Stomach smooth muscle (tissue), 2 donors: Measurements from ENCODE around the gene KCNH4.
A peak's percentile ranks its signal among the peaks of the same experiment; 100 is the strongest.

Experiments
- H3K27ac ChIP-seq: one replicate; pipeline ENCODE4 v1.7.0; 2013; ENCODE audit warnings: mild to moderate bottlenecking, low read length, inconsistent platforms
- H3K27me3 ChIP-seq, 2 donors: one replicate each; pipeline ENCODE4 v1.7.0; 2013; ENCODE audit warnings: low read length in 2 of 2; ENCODE audit not compliant: insufficient read depth in 2 of 2, control insufficient read depth in 1 of 2
- H3K36me3 ChIP-seq, 2 donors: one replicate each; pipeline ENCODE4 v1.7.0; 2013; ENCODE audit warnings: low read length in 2 of 2; ENCODE audit not compliant: control insufficient read depth in 2 of 2, insufficient read depth in 2 of 2
- H3K4me1 ChIP-seq: one replicate; pipeline ENCODE4 v1.7.0; 2013; ENCODE audit warnings: low read length; ENCODE audit not compliant: control insufficient read depth, insufficient read depth
- H3K4me3 ChIP-seq, 2 donors: one replicate each; pipeline ENCODE4 v1.7.0; 2013; ENCODE audit warnings: low read length in 2 of 2
- H3K9ac ChIP-seq, 2 donors: one replicate each; pipeline ENCODE4 v1.7.0; 2013; ENCODE audit warnings: low read length in 2 of 2, mild to moderate bottlenecking in 1 of 2
- H3K9me3 ChIP-seq, 2 donors: one replicate each; pipeline ENCODE4 v1.7.0; 2013; ENCODE audit warnings: low read length in 2 of 2; ENCODE audit not compliant: control insufficient read depth in 2 of 2
- donor health status: healthy.
- donor health status: Pancreatic carcinoma.

The KCNH4 gene

DNA sequence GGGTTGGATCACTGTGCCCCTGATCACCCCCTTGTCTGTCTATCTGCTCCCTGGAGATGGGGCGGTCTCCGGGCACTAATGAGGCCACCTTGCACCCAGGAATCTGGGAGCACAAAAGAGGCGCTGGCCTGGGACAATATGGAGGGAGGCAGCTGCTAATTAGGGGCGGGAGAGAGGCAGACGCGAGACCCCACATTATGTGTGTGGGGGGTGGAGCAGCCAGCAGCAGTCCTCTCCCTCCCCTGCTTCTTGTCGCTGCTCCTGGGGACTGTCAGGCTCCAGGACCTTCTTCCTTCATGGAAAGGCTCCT lies 4.6 kb upstream of the KCNH4 start:
- Histone ChIP-seq H3K4me1 (peaks cover 23% of the 10 kb centered on the region), H3K4me3 (no peak overlapping the region), H3K9ac (no peak overlapping the region), H3K9me3 (no peaks in the 10 kb centered on the region), H3K27ac (no peak overlapping the region), H3K27me3 (peaks cover 14% of the 10 kb centered on the region in 2 donors), H3K36me3 (no peaks in the 10 kb centered on the region)

DNA sequence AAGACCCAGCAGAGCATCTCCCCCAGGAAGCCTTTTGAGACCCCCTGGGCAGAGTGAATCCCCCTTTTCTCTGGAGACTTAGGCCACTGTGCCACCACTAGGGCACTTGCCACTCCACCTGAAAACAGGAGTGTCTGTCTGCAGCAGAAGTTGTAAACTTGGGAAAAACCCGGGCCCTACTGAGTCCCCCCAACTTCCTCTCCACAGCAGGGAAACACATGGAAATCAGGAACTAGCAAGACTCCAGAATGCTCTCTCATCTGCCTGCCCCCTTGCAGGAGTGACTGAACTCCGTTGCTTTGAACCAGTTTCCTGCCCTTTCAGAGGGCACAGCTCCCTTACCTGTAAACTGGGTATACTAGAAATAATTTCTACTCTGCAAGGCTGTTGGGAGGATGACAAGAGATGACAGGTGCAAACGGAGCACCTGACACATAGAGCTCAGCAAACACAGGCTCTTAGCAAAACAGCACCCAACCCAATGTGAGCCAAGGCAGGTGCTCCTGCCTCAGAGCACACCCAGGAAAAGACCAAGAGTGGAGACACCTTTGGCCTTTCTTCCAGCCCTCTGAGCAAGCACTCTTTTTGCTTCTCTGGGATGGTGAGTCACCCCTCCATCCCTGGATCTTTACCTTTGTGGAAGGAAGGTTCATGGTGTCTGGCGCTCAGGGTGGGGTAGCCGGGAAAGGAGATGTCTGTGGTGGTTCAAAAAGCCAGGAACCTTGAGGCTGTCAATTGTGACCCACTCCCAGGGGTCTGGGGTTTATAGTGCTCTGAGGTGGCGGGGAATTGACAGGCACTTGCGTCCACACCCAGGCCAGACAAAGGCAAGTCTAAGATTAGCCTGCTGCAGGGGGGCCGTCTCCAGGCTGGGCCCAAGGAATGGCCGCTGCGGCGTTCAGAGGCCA lies 4.0 kb upstream of the KCNH4 start, which contains the start of gene HCRT:
Gene HCRT, minus strand, starts transcription at position 740 of the 908 bp plus-strand sequence. Its CDS starts 87 bp downstream, at position 653.
- no peaks in the 10 kb centered on the region for H3K36me3 ChIP-seq
- no peak within 1 kb of the TSS for H3K27ac ChIP-seq
- H3K4me1 ChIP-seq: peaks cover 23% of the 10 kb centered on the region
- no peaks in the 10 kb centered on the region for H3K9me3 ChIP-seq
- H3K4me3 ChIP-seq: peak within 1 kb of the TSS; percentile 68 to 80
- peak within 1 kb of the TSS in 1 of 2 donors; percentile 50 for H3K9ac ChIP-seq
- peaks cover 18% of the 10 kb centered on the region in 2 donors for H3K27me3 ChIP-seq

DNA sequence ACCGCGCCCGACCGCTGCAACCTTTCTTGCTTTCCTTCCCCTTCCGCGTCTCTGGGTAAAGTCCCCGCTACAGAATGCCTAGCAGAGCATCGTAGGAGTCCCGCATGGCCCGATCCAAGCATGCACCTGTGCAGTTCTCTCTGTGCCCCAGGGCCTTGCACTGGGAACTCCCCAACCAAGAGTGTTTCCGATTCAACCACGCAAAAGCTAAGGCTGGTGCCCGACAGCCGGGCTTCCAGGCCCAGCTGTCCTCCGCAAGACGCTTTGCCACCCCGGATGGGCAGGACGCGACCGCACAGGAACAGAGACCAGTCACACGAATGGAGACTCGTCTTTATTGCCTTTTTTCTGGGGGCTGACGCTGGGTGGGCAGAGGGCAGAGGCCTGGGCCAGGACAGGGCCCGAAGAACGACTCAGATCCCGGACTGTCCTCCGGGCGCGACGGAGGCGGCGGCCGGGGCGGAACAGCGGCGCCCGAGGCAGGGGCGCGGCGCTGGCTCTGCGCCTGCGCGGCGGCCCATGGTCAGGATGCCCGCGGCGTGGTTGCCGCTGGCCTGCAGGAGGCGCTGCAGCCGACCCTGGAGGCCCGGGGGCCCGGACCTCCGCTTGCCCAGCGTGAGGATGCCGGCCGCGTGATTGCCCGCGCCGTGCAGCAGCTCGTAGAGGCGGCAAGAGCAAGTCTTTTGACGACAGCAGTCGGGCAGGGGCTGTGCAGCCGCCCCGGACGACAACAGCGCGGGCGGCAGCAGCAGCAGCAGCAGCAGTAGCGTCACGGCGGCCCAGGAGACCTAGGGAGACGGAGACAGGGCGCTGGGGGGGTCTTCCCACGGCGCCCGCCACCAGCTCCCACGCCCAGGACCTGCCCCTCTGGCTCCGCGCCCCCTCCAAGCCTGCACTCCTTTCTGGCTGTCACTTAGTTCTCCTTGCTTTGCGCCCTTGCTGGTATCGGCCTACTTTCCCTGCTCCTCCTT lies 3.1 kb upstream of the KCNH4 start:
- Histone ChIP-seq H3K4me1 (peaks cover 23% of the 10 kb centered on the region), H3K4me3 (peak overlapping the region; percentile 68 to 80), H3K27ac (no peak overlapping the region), H3K9me3 (no peaks in the 10 kb centered on the region), H3K27me3 (peaks cover 18 to 26% of the 10 kb centered on the region in 2 donors), H3K9ac (peak overlapping the region; percentile 50 to 69), H3K36me3 (no peaks in the 10 kb centered on the region)

DNA sequence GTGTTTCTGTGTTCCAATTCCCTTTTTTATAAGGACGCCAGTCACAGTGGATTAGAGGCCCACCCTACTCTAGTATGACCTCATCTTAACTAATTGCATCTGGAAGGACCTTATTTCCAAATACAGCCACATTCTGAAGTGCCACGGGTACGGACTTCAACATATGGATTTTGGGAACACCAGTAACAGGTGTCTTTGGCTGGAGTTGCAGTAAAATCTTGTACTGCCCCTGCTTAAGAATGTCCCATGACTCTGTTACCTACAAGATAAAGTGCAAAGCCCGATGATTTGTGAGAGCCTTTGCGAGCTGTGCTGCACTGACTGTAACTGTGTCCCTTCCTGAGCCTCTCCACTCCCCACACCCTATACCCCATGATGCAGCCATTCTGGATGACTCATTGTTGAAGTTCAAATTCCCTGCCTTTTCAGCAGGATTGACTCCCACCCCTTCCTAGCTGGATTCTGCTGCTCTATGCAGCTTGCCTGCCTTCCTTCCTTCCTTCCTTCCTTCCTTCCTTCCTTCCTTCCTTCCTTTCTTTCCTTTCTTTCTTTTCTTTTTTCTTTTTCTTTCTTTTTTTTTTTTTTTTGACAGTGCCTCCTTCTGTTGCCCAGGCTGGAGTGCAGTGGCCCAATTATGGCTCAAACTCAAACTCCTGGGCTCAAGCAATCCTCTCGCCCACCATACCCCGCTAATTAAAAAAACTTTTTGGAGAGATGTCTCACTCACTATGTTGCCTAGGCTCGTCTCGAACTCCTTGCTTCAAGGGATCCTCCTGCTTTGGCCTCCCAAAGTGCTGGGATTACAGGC lies 2.2 kb upstream of the KCNH4 start:
- Histone ChIP-seq H3K27ac (no peak overlapping the region), H3K36me3 (no peaks in the 10 kb centered on the region), H3K4me1 (peaks cover 23% of the 10 kb centered on the region), H3K27me3 (peaks cover 18 to 26% of the 10 kb centered on the region in 2 donors), H3K4me3 (peak overlapping the region; percentile 68 to 80), H3K9ac (peak overlapping the region; percentile 41 to 69), H3K9me3 (no peaks in the 10 kb centered on the region)

DNA sequence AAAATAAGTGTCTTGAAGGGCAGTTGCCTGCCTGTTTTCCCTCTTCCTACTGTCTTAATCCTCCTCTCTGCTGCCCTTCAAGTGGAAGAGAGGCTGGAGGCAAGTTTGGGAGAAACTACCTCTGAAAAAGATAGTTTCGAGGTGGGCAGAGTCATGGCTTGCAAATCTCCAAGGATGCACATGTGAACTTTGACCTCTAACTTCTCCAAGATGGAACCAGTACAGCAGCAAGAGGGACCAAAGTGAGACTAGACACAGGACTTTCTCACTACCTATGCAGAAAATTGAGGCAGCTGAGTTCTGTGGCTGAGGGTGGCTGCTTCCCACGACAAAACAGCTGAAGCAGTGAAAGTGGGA lies 887 bp upstream of the KCNH4 start:
- Histone ChIP-seq H3K27me3 (peaks cover 18 to 26% of the 10 kb centered on the region in 2 donors), H3K4me1 (peaks cover 23% of the 10 kb centered on the region), H3K9me3 (no peaks in the 10 kb centered on the region)

DNA sequence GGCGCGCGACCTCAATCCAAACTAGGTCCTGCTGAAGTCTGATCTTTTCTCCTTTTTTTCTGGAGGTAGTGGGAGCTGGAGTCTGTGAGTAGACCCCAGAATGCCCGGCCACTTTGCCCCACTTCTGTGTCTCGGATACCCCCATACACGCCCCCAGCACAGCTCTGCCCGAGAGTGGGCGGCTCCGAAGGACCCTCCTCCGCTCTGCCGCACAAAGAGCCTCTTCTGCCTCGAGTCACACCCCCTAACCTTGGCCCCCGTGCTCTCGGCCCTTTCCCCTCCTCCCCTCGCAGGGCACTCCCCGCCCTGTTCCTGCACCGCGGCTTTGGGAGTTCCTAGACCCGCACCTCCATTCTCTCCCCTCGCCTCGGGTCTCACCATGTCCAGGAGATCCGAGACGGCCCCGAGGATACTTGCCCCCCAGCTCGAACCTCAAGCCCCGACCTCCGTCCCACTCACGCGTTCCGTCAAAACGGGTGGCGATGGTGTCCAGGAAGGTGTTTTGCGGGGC lies 476 bp downstream of the KCNH4 start:
- no peak overlapping the region for H3K9ac ChIP-seq
- H3K9me3 ChIP-seq: no peaks in the 10 kb centered on the region
- peak overlapping the region in 1 of 2 donors; percentile 52 for H3K4me3 ChIP-seq
- peaks cover 18 to 26% of the 10 kb centered on the region in 2 donors for H3K27me3 ChIP-seq
- H3K4me1 ChIP-seq: peaks cover 23% of the 10 kb centered on the region
- H3K36me3 ChIP-seq: no peaks in the 10 kb centered on the region
- no peak overlapping the region for H3K27ac ChIP-seq

More for the DNA sequence above, 887 bp upstream of the KCNH4 start:
- no peak overlapping the region for H3K9ac ChIP-seq
- H3K27ac ChIP-seq: no peak overlapping the region
- no peaks in the 10 kb centered on the region for H3K36me3 ChIP-seq
- H3K4me3 ChIP-seq: no peak overlapping the region

DNA sequence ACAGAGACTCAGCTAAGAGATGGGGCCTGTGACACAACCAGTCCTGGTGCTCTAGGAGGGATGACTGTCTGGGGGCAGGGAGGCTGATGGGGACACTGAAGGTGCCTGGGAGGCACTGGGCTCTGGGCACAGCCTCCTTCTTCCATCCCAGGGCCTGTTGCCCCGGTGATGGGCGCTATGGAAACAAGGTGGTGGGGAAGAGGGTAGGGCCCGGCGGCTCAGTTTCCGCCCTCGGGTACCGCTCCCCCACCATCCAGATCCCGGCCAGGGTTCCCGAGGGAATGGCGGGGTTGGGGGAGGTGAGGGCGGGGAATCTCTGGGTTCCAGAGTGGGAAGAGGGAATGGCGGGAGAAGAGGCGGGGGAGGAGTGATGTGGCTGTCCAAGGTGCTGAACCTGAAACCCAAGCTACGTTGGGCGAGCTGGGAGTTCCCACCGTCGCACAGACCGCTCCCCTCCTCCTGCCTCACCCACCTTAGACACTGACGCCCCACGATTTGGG lies 981 bp downstream of the KCNH4 start:
- Histone ChIP-seq H3K9me3 (no peaks in the 10 kb centered on the region), H3K4me3 (no peak overlapping the region), H3K9ac (no peak overlapping the region), H3K4me1 (peaks cover 22% of the 10 kb centered on the region), H3K27me3 (peaks cover 18 to 26% of the 10 kb centered on the region in 2 donors), H3K27ac (no peak overlapping the region), H3K36me3 (no peaks in the 10 kb centered on the region)

DNA sequence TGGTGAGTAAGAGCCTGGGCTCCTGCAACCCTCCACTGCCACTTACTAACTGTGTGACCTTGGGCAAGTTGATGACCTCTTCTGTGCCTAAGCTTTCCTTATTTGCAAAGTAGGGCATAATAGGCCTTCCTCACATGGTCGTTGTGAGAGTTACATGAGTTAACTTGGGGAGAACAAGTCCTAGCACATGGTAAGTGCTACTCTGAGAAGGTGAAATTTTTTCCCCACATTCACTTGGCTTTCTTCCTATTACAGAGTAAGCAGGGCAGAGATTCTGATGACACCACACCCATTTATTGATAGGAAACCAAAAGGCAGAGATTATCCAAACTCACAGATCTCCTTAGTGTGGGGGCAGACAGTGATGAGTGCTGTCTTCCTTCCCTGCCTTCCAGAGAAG lies 1.6 kb downstream of the KCNH4 start:
- Histone ChIP-seq H3K27me3 (peaks cover 18 to 26% of the 10 kb centered on the region in 2 donors), H3K9me3 (no peaks in the 10 kb centered on the region), H3K4me1 (peaks cover 16% of the 10 kb centered on the region), H3K36me3 (no peaks in the 10 kb centered on the region), H3K27ac (no peak overlapping the region), H3K9ac (no peak overlapping the region), H3K4me3 (no peak overlapping the region)

DNA sequence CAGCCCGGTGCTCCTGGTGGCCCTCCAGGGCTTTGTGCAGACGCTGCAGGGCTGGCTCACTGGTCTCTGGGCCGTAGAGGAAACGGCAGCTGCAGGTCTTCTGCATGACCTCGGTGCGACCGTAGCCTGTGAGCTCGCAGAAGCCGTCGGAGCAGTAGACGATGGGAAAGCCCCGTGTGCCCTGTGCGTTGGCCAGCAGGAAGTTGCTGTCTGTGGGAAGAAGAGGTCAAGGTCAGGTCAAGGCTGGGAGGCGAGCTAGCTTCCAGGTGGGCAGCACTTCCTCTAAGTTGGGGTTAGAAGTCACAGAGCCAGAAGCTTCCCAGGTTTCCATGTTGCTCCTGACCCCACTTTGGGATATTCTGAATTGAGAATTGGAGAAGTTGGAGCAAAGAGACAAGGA lies 2.1 kb downstream of the KCNH4 start:
- H3K9ac ChIP-seq: no peak overlapping the region
- H3K9me3 ChIP-seq: no peaks in the 10 kb centered on the region
- H3K4me1 ChIP-seq: peaks cover 11% of the 10 kb centered on the region
- no peak overlapping the region for H3K27ac ChIP-seq
- peaks cover 18 to 26% of the 10 kb centered on the region in 2 donors for H3K27me3 ChIP-seq
- H3K4me3 ChIP-seq: no peak overlapping the region
- no peaks in the 10 kb centered on the region for H3K36me3 ChIP-seq

DNA sequence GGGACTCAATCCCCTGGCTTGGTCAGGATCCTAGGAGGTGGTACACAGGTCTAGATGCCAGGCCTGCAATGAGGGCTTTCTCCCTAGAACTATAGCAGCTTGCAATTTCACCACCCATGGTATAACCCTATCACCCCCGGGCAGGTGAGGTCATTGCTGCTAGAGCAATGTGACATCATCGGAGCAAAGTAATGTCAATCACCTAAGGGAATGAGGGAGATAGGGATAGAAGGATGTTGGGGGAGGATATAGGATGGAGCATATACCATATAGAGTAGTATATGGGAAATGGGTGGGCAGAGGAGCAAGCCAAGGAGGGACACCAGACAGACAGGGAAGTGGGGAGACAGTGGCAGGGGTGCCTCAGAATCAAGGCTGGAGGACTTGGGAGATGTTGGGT lies 3.3 kb downstream of the KCNH4 start:
- Histone ChIP-seq H3K27me3 (peaks cover 18 to 26% of the 10 kb centered on the region in 2 donors), H3K9me3 (no peaks in the 10 kb centered on the region), H3K9ac (no peak overlapping the region), H3K4me1 (peaks cover 3% of the 10 kb centered on the region), H3K36me3 (no peaks in the 10 kb centered on the region), H3K4me3 (no peak overlapping the region), H3K27ac (no peak overlapping the region)
